ENCODE data around the gene NRG2. TPM values are rescaled to one million over a fixed set of nuclear protein-coding genes. Genes with fewer than 3 reads are reported as not detected.

The NRG2 gene
- total RNA-seq, 2 donors from 2014 or later = 6.6 to 11.1 TPM

DNA sequence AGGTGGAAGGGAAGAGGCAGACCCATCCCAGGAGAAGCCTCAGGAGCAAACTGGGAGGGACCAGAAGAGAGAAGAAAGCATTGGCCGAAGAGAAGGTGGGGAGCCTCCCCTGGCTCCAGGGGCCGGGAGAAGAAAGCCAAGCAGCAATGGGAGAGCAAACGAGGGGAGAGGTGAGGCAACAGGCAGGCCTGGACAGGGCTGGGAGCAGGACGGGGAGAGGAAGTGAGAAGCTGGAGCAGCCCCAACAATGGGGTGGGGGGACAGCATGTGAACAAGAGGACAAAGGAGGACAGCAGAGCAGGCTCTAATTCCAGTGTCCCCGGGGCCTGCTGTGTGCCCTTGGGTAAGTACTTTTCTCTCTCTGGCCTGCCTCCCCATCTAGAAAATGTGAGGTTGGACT lies 132.2 kb downstream of the NRG2 start:
- Histone ChIP-seq H3K4me3 (no peak overlapping the region), H3K9me3 (no peaks in the 10 kb centered on the region), H3K27ac (no peak overlapping the region), H3K27me3 (replicated peaks; ENCODE audit: insufficient read depth) (no peaks in the 10 kb centered on the region), H3K4me1 (replicated peaks) (no peaks in the 10 kb centered on the region), H3K36me3 (no peaks in the 10 kb centered on the region)
- TF ChIP-seq POLR2AphosphoS5 (IDR thresholded peaks at IDR 0.05) (no peak), POLR2A (IDR thresholded peaks at IDR 0.05) (no peak)
- TF ChIP-seq, protein P1, sequence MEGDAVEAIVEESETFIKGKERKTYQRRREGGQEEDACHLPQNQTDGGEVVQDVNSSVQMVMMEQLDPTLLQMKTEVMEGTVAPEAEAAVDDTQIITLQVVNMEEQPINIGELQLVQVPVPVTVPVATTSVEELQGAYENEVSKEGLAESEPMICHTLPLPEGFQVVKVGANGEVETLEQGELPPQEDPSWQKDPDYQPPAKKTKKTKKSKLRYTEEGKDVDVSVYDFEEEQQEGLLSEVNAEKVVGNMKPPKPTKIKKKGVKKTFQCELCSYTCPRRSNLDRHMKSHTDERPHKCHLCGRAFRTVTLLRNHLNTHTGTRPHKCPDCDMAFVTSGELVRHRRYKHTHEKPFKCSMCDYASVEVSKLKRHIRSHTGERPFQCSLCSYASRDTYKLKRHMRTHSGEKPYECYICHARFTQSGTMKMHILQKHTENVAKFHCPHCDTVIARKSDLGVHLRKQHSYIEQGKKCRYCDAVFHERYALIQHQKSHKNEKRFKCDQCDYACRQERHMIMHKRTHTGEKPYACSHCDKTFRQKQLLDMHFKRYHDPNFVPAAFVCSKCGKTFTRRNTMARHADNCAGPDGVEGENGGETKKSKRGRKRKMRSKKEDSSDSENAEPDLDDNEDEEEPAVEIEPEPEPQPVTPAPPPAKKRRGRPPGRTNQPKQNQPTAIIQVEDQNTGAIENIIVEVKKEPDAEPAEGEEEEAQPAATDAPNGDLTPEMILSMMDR (IDR thresholded peaks at IDR 0.05) = no peak
- peak; percentile 20 for DNase-seq (ENCODE audit: low spot score)
- WGBS = 41% methylated on average over 5 of the region's 5 CpGs
- intact Hi-C loops (cut with DNase I) = no loop called here

DNA sequence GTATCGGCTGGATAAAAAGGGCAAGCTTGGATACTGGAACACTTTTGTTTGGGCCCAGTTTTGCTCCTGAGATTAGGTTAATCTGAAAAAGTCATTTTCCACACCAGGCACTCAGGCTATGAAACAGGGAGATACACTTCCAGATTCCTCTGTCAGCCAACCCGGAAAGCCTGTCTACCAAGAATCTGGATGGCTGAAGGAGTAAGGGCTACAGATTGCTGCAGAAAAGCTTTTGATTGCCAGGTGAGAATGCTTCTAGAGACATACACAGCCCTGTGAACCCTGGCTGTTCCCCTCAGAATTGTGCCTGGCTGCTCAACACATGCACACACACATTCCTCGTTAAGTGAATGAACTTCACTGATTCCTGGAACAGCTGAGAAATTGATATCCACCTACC lies 133.1 kb downstream of the NRG2 start:
- TF ChIP-seq POLR2AphosphoS5 (IDR thresholded peaks at IDR 0.05) = no peak
- TF ChIP-seq, protein P1 (IDR thresholded peaks at IDR 0.05) = no peak
- Histone ChIP-seq H3K9me3 (no peaks in the 10 kb centered on the region), H3K36me3 (no peaks in the 10 kb centered on the region), H3K27me3 (replicated peaks; ENCODE audit: insufficient read depth) (no peaks in the 10 kb centered on the region), H3K4me3 (no peak overlapping the region), H3K4me1 (replicated peaks) (no peaks in the 10 kb centered on the region), H3K27ac (no peak overlapping the region)
- no peak for DNase-seq (ENCODE audit: low spot score)
- intact Hi-C loops (cut with DNase I) = no loop called here
- 55% methylated on average over 3 of the region's 3 CpGs for WGBS

DNA sequence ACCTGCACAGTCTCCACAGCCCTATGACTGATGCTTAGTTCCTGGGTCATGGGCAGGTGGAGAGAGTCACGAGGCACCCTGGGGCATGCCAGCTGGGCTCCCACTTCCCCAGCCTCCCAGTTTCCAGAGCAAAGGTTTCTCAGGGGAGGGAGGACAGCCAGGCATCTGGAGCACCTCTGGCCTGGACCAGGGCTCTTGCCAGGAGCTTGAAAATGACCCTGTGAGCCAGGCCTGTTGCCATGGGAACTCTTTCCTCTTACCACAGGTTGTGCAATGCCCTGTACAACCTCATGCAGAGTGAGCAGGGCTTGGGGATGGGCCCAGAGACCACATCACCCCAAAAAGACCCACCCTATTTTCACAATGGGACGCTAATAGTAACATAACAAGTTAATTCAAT lies 134.3 kb downstream of the NRG2 start:
- TF ChIP-seq POLR2AphosphoS5 (IDR thresholded peaks at IDR 0.05) = no peak
- TF ChIP-seq, protein P1 (IDR thresholded peaks at IDR 0.05) = no peak
- TF ChIP-seq POLR2A (IDR thresholded peaks at IDR 0.05) = no peak
- intact Hi-C loops (cut with DNase I) = no loop called here
- no peaks in the 10 kb centered on the region for H3K9me3 ChIP-seq
- peak; percentile 24 for DNase-seq (ENCODE audit: low spot score)
- WGBS = 44% methylated on average over 2 of the region's 2 CpGs
- no peak overlapping the region for H3K27ac ChIP-seq
- no peaks in the 10 kb centered on the region for H3K27me3 ChIP-seq (replicated peaks; ENCODE audit: insufficient read depth)
- no peaks in the 10 kb centered on the region for H3K4me1 ChIP-seq (replicated peaks)
- H3K36me3 ChIP-seq = no peaks in the 10 kb centered on the region
- H3K4me3 ChIP-seq = no peak overlapping the region

DNA sequence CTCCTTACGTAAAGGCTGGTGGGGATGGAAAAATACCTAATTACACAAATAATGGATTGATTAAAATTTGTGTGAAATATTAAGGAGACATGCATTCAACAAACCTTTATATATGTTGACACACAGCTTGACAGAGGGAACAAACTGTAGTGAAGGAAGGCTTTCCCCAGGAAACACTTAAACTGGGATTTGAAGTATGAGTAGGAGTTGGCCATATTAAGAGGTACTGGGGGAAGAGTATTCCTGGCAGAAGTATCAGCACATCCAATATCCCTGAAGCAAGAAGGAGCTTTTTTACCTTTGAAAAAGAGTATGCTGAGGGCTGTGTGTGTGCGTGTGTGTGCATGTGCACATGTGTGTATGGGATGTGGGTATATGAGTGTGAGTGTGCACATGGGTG lies 136.4 kb downstream of the NRG2 start:
- TF ChIP-seq POLR2AphosphoS5 (IDR thresholded peaks at IDR 0.05) (no peak), POLR2A (IDR thresholded peaks at IDR 0.05) (no peak)
- TF ChIP-seq, protein P1 (IDR thresholded peaks at IDR 0.05) = no peak
- Histone ChIP-seq H3K27ac (no peak overlapping the region), H3K36me3 (no peaks in the 10 kb centered on the region), H3K4me1 (replicated peaks) (no peaks in the 10 kb centered on the region), H3K27me3 (replicated peaks; ENCODE audit: insufficient read depth) (peaks cover 4% of the 10 kb centered on the region), H3K4me3 (no peak overlapping the region), H3K9me3 (no peaks in the 10 kb centered on the region)
- no peak for DNase-seq (ENCODE audit: low spot score)
- 98% methylated on average over 2 of the region's 2 CpGs for whole genome bisulfite sequencing
- intact Hi-C loops (cut with DNase I) = no loop called here

DNA sequence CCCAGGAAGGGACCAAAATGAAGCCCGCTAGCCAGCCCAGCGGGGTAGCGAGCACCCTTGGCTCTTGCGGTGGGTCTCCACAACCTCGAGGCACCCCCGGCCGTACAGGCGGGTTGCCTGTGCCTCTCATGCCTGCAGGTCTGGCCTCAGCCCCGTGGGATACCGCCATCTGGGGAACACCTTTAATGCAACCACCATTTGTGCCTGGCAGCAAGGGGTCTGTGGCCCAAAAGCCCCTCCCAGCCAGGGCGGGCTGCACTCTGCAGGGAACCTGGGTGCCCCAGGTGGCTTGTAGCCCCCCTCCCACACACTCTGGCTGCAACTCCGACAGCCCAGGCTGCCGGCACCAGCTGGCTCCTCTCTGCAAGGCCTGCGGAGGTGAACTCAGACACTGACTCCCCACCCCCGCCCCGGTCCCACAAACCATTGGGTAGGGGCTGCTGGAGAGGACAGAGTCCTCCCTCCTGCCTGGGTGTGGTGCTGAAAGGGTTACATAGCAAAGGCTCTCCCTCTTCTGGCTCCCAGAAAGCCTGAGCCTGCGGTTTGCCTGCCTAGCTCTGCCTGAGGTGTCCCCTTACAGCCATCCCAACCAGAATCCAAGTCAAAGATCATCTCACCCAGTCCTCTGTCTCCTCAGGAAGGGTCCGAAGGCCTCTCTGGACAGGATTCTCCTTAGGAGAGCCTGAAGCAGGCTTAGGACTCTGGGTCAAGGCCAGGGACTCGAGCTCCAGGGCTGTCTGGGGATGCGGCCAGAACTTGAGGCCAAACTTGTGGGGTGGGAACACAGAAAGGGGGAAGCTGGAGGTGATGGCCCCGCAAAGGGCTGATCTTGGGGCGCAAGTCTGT lies 138.1 kb downstream of the NRG2 start:
- H3K9me3 ChIP-seq = no peaks in the 10 kb centered on the region

More for the DNA sequence above, 138.1 kb downstream of the NRG2 start:
- intact Hi-C loops (cut with DNase I) = no loop called here
- peak overlapping the region in 1 of 2 donors; percentile 10 for H3K27ac ChIP-seq
- WGBS = 12% methylated on average over 18 of the region's 22 CpGs
- no peaks in the 10 kb centered on the region for H3K36me3 ChIP-seq
- peak overlapping the region; percentile 36 to 47 for H3K4me3 ChIP-seq
- DNase-seq (ENCODE audit: low spot score) = no peak
- TF ChIP-seq, protein P1 (IDR thresholded peaks at IDR 0.05) = no peak
- TF ChIP-seq POLR2AphosphoS5 (IDR thresholded peaks at IDR 0.05) (no peak), POLR2A (IDR thresholded peaks at IDR 0.05) (no peak)
- H3K27me3 ChIP-seq (replicated peaks; ENCODE audit: insufficient read depth) = peaks cover 4% of the 10 kb centered on the region
- H3K4me1 ChIP-seq (replicated peaks) = no peaks in the 10 kb centered on the region

Data from prostate gland (tissue), 2 donors.